Coronary artery (tissue), 2 donors: ENCODE results near the gene GP1BA.

ENCODE experiments used
- DNase-seq: peaks from one replicate; pipeline ENCODE4 v3.0.0-alpha.2; 2017; ENCODE audit warnings: low spot score
- H3K27ac ChIP-seq, 2 donors: fragments of 200-600 bp; sonication (generic); one replicate each; pipeline ENCODE4 v1.5.1; 2016 to 2019
- H3K4me3 ChIP-seq: fragments of 200-600 bp; sonication (generic); 2 replicates; pipeline ENCODE4 v1.5.1; 2016; ENCODE audit warnings: mild to moderate bottlenecking, moderate library complexity
- TF ChIP-seq, protein P1 (sequence below): fragments of 200-600 bp; sonication (generic); IDR thresholded peaks from one replicate; pipeline ENCODE4 v1.5.1; 2019; ENCODE audit warnings: antibody characterized with exemption

GP1BA gene

DNA sequence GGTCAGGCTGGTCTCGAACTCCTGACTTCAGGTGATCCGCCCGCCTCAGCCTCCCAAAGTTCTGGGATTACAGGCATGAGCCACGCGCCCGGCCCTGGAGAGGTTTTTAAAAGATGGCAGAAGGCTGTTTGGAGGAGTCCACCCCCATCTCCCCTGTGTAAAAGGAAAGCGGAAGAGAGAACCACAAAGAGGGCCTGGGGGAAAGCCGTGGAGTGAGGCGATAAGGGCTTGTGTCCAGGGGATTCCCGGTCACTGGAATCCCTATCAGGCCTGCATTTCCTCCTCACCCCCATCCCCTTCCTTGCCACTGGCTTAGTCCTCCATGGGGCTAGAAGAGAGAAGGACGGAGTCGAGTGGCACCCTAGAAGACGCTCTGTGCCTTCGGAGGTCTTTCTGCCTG is at the start of gene GP1BA:
Gene GP1BA, plus strand, starts transcription at position 315 of the 400 bp plus-strand sequence. CDS start 328 bp downstream, outside the sequence.
- TF ChIP-seq, protein P1, sequence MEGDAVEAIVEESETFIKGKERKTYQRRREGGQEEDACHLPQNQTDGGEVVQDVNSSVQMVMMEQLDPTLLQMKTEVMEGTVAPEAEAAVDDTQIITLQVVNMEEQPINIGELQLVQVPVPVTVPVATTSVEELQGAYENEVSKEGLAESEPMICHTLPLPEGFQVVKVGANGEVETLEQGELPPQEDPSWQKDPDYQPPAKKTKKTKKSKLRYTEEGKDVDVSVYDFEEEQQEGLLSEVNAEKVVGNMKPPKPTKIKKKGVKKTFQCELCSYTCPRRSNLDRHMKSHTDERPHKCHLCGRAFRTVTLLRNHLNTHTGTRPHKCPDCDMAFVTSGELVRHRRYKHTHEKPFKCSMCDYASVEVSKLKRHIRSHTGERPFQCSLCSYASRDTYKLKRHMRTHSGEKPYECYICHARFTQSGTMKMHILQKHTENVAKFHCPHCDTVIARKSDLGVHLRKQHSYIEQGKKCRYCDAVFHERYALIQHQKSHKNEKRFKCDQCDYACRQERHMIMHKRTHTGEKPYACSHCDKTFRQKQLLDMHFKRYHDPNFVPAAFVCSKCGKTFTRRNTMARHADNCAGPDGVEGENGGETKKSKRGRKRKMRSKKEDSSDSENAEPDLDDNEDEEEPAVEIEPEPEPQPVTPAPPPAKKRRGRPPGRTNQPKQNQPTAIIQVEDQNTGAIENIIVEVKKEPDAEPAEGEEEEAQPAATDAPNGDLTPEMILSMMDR, result no peak
- H3K27ac ChIP-seq, result no peak within 1 kb of the TSS
- no peak for DNase-seq
- no peak within 1 kb of the TSS for H3K4me3 ChIP-seq

GRCh38 chr17:4884489-4884888 is 47.6 kb upstream of the GP1BA start:
- no peak overlapping the region for H3K4me3 ChIP-seq
- TF ChIP-seq, protein P1, result no peak
- no peak for DNase-seq
- H3K27ac ChIP-seq, result no peak overlapping the region

DNA sequence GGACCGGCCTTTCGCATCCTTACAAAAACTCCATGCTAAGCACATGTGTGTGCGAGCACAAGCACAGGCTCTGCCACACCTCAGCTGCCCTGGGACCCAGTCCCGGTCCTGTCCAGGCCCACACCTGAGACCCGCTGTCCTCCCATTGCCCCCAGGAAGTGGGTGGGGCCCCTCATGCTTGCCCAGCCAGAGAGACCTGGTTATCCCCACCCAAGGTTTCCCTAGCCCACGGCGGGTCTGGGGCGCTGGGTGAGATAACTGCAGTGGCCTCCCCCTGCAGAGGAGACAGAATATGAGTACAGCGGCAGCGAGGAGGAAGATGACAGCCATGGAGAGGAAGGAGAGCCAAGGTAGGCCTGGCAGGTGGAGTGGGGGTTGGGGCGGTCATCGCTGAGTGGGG is 45.2 kb upstream of the GP1BA start:
- Histone ChIP-seq H3K4me3 (no peak overlapping the region), H3K27ac (no peak overlapping the region)
- DNase-seq, result no peak
- TF ChIP-seq, protein P1, result no peak

DNA sequence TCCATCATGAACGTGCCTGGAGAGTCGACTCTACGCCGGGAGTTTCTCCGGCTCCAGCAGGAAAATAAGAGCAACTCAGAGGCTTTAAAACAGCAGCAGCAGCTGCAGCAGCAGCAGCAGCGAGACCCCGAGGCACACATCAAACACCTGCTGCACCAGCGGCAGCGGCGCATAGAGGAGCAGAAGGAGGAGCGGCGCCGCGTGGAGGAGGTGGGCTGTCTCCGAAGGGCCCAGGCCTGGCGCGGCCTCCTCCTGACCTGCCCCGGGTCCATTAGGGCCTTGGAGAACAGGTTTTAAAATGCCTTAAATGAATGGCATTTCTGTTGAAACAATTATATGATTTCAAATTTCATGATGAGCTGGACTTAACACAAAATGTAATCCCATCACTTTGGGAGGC is 44.5 kb upstream of the GP1BA start:
- TF ChIP-seq, protein P1, result no peak
- DNase-seq, result no peak

GRCh38 chr17:4891411-4892410 is 40.4 kb upstream of the GP1BA start:
- no peak for DNase-seq
- TF ChIP-seq, protein P1, result no peak

More for the DNA sequence above, 44.5 kb upstream of the GP1BA start:
- Histone ChIP-seq H3K27ac (no peak overlapping the region), H3K4me3 (no peak overlapping the region)

GRCh38 chr17:4892499-4893221 is 39.4 kb upstream of the GP1BA start:
- TF ChIP-seq, protein P1, result no peak
- H3K4me3 ChIP-seq, result no peak overlapping the region
- H3K27ac ChIP-seq, result no peak overlapping the region
- no peak for DNase-seq

More at GRCh38 chr17:4891411-4892410, 40.4 kb upstream of the GP1BA start:
- H3K27ac ChIP-seq, result no peak overlapping the region
- no peak overlapping the region for H3K4me3 ChIP-seq
